CD4-positive, alpha-beta T cell (primary cell): ENCODE results near the gene FSTL4. TPM values are rescaled to one million over a fixed set of nuclear protein-coding genes. Genes with fewer than 3 reads are reported as not detected.
"Not testable (repeated sequence)": the region's sequence is repeated elsewhere in the genome, so short reads cannot be mapped to it uniquely, and the experiment has no call there.

ENCODE experiments used
- ATAC-seq: fragments of 200-7000 bp; cut with Tn5 transposase; one replicate; pipeline ENCODE4 v1.10.0; 2022; ENCODE audit warnings: mild to moderate bottlenecking; ENCODE audit not compliant: poor library complexity
- CTCF ChIA-PET: fragments of 350-600 bp; sonication (Branson Sonifier 250); formaldehyde crosslinking; loops from one replicate; lab custom pipeline; 2021; ENCODE audit warnings: antibody characterized with exemption, inconsistent platforms; lab: Charles Lee
- POLR2A ChIA-PET: fragments of 350-600 bp; sonication (Branson Sonifier 250); formaldehyde crosslinking; loops from one replicate; lab custom pipeline; 2021; ENCODE audit warnings: antibody characterized with exemption, inconsistent platforms; lab: Charles Lee
- DNase-seq, 14 experiments: peaks; one replicate each; pipeline ENCODE4 v3.0.0-alpha.2; 2013 to 2020; ENCODE audit warnings: mixed read lengths in 2 of 14
- H3K27ac ChIP-seq, 2 donors: one replicate each; pipeline versions ENCODE4 v1.5.1 to v1.7.0; 2013; ENCODE audit warnings: low read length in 2 of 2, low read depth in 1 of 2, mild to moderate bottlenecking in 1 of 2
- H3K27me3 ChIP-seq, 2 experiments: 1 replicate in 1 of 2; 2 replicates in 1 of 2; pipeline versions ENCODE4 v1.6.1 to v1.7.0; 2013; ENCODE audit warnings: low read length in 2 of 2, control low read depth in 1 of 2, mild to moderate bottlenecking in 1 of 2, moderate library complexity in 1 of 2; ENCODE audit not compliant: insufficient read depth in 2 of 2, control insufficient read depth in 1 of 2
- H3K36me3 ChIP-seq: one replicate; pipeline ENCODE4 v1.6.1; 2013; ENCODE audit warnings: low read length, control low read depth; ENCODE audit not compliant: insufficient read depth
- H3K4me1 ChIP-seq: one replicate; pipeline ENCODE4 v1.6.1; 2013; ENCODE audit warnings: low read length, control low read depth; ENCODE audit not compliant: insufficient read depth
- H3K4me3 ChIP-seq: one replicate; pipeline ENCODE4 v1.5.1; 2013; ENCODE audit warnings: mild to moderate bottlenecking, low read length, moderate library complexity
- H3K9me3 ChIP-seq, 2 experiments: 1 replicate in 1 of 2; 2 replicates in 1 of 2; pipeline versions ENCODE4 v1.6.1 to v1.7.0; 2013; ENCODE audit warnings: low read length in 2 of 2, mild to moderate bottlenecking in 2 of 2, control low read depth in 1 of 2, moderate library complexity in 1 of 2; ENCODE audit not compliant: control insufficient read depth in 1 of 2, insufficient read depth in 1 of 2
- H3K27ac Mint-ChIP-seq: one replicate; pipeline ENCODE4 v1.8.0; 2020; ENCODE audit warnings: mixed read lengths
- H3K27me3 Mint-ChIP-seq: one replicate; pipeline ENCODE4 v1.8.0; 2021; ENCODE audit warnings: mixed read lengths
- H3K36me3 Mint-ChIP-seq: one replicate; pipeline ENCODE4 v1.8.0; 2021; ENCODE audit warnings: low read depth, mixed read lengths
- H3K4me1 Mint-ChIP-seq: one replicate; pipeline ENCODE4 v1.8.0; 2021; ENCODE audit warnings: low read depth, mixed read lengths
- H3K4me3 Mint-ChIP-seq: one replicate; pipeline ENCODE4 v1.8.0; 2020; ENCODE audit warnings: mild to moderate bottlenecking, mixed read lengths
- H3K9me3 Mint-ChIP-seq: one replicate; pipeline ENCODE4 v1.8.0; 2020; ENCODE audit warnings: mixed read lengths
- CTCF ChIP-seq: fragments of 200-600 bp; IDR thresholded peaks from one replicate; pipeline ENCODE4 v1.8.0; 2022; ENCODE audit warnings: antibody characterized with exemption, mild to moderate bottlenecking
- intact Hi-C, 2 experiments: fragments of 100-400 bp; cut with DNase I in 1 of 2; cut with micrococcal nuclease in 1 of 2; formaldehyde crosslinking; loops; one replicate each; pipeline versions ENCODE4 v1.15.1 to v1.9.0; 2023 to 2025; cut with DNase I, micrococcal nuclease
- total RNA-seq, 174 experiments: library from RNA in 2 of 174; stranded (reverse) in 2 of 174; gene quantifications; one replicate each; pipeline ENCODE4 v1.2.3 and lab custom pipeline; 2021 to 2026

FSTL4 gene
- total RNA-seq, 2 experiments from 2014 or later: not detected

- no peaks in the 10 kb centered on the region for H3K9me3 Mint-ChIP-seq
- POLR2A ChIA-PET: no interaction called here
- H3K4me1 Mint-ChIP-seq: peaks cover 15% of the 10 kb centered on the region
- CTCF ChIA-PET: interaction anchor here (0.6 kb wide), 1 partner anchor 52 kb away, joined by 3 read pairs; no protein-coding TSS in a partner anchor
- intact Hi-C loops: no loop called here
- Histone ChIP-seq H3K4me3 (no peak overlapping the region), H3K27ac (no peak overlapping the region), H3K4me1 (peaks cover 6% of the 10 kb centered on the region), H3K9me3 (peaks cover 0 to 7% of the 10 kb centered on the region in 2 experiments), H3K27me3 (no peaks in the 10 kb centered on the region), H3K36me3 (no peaks in the 10 kb centered on the region)
- no peaks in the 10 kb centered on the region for H3K36me3 Mint-ChIP-seq
- no peak overlapping the region for H3K27ac Mint-ChIP-seq
- no peak overlapping the region for H3K4me3 Mint-ChIP-seq
- no peaks in the 10 kb centered on the region for H3K27me3 Mint-ChIP-seq
- DNase-seq (peak in 2 of 14 experiments; percentile 15 to 21), ATAC-seq (peak; percentile 58)
- TF ChIP-seq CTCF: no peak
Measured at GRCh38 chr5:133396814-133397213, 215.5 kb downstream of the FSTL4 start.

- no peaks in the 10 kb centered on the region for H3K27me3 ChIP-seq
- no peaks in the 10 kb centered on the region for H3K36me3 Mint-ChIP-seq
- no peaks in the 10 kb centered on the region for H3K9me3 Mint-ChIP-seq
- H3K4me1 ChIP-seq: peaks cover 6% of the 10 kb centered on the region
- H3K27ac Mint-ChIP-seq: no peak overlapping the region
- ChIA-PET CTCF (interaction anchor here (0.6 kb wide), 1 partner anchor 51 kb away, joined by 3 read pairs; no protein-coding TSS in a partner anchor), POLR2A (no interaction called here)
- H3K4me3 Mint-ChIP-seq: no peak overlapping the region
- H3K9me3 ChIP-seq: peaks cover 0 to 7% of the 10 kb centered on the region in 2 experiments
- ATAC-seq (no peak), DNase-seq (peak in 1 of 14 experiments; percentile 4)
- no peaks in the 10 kb centered on the region for H3K27me3 Mint-ChIP-seq
- no peaks in the 10 kb centered on the region for H3K36me3 ChIP-seq
- H3K4me3 ChIP-seq: no peak overlapping the region
- H3K27ac ChIP-seq: no peak overlapping the region
- peaks cover 15% of the 10 kb centered on the region for H3K4me1 Mint-ChIP-seq
- no peak for TF ChIP-seq CTCF
- intact Hi-C loops: no loop called here
Measured at GRCh38 chr5:133396187-133396741, 216.1 kb downstream of the FSTL4 start.

GRCh38 chr5:133395207-133395606 is 217.1 kb downstream of the FSTL4 start:
- H3K27ac Mint-ChIP-seq, H3K27me3 Mint-ChIP-seq, H3K36me3 Mint-ChIP-seq, H3K27ac ChIP-seq, H3K27me3 ChIP-seq, POLR2A ChIA-PET, H3K9me3 Mint-ChIP-seq, H3K4me1 ChIP-seq, H3K4me3 ChIP-seq, ATAC-seq, H3K4me3 Mint-ChIP-seq, H3K36me3 ChIP-seq, CTCF ChIA-PET, intact Hi-C loops, H3K9me3 ChIP-seq: not testable (repeated sequence)
- DNase-seq: peak in 1 of 14 experiments; percentile 2
- peaks cover 15% of the 10 kb centered on the region for H3K4me1 Mint-ChIP-seq

- H3K36me3 Mint-ChIP-seq, H3K4me3 Mint-ChIP-seq, H3K27me3 Mint-ChIP-seq, H3K27me3 ChIP-seq, H3K4me1 ChIP-seq, intact Hi-C loops, H3K27ac Mint-ChIP-seq, H3K4me3 ChIP-seq, H3K36me3 ChIP-seq, H3K9me3 Mint-ChIP-seq, H3K27ac ChIP-seq, H3K9me3 ChIP-seq, ATAC-seq, POLR2A ChIA-PET: not testable (repeated sequence)
- peak in 1 of 14 experiments; percentile 9 for DNase-seq
- H3K4me1 Mint-ChIP-seq: peaks cover 15% of the 10 kb centered on the region
- CTCF ChIA-PET: interaction anchor here (0.6 kb wide), 1 partner anchor 323 kb away, joined by 4 read pairs; no protein-coding TSS in a partner anchor
Measured at GRCh38 chr5:133394477-133394817, 217.9 kb downstream of the FSTL4 start.
